GM21723 (cell line): ENCODE measurements around the gene LAMB1.
"Not testable (repeated sequence)": the region's sequence is repeated elsewhere in the genome, so short reads cannot be mapped to it uniquely, and the experiment has no call there.

ENCODE experiments used
- ATAC-seq: cut with Tn5 transposase; IDR thresholded peaks from one replicate; pipeline ENCODE4 v1.9.1; 2021; ENCODE audit warnings: mild to moderate bottlenecking, moderate library complexity; ENCODE audit not compliant: unreplicated experiment

The LAMB1 gene

GRCh38 chr7:107973861-107974260 lies 29.1 kb downstream of the LAMB1 start:
- ATAC-seq: no peak

GRCh38 chr7:107972941-107973376 lies 30.0 kb downstream of the LAMB1 start:
- no peak for ATAC-seq

- no peak for ATAC-seq
These were observed 30.9 kb downstream of the LAMB1 start for GRCh38 chr7:107972075-107972482.

- no peak for ATAC-seq
These were observed 31.3 kb downstream of the LAMB1 start for GRCh38 chr7:107971613-107972012.

GRCh38 chr7:107971100-107971499 lies 31.9 kb downstream of the LAMB1 start:
- no peak for ATAC-seq

DNA sequence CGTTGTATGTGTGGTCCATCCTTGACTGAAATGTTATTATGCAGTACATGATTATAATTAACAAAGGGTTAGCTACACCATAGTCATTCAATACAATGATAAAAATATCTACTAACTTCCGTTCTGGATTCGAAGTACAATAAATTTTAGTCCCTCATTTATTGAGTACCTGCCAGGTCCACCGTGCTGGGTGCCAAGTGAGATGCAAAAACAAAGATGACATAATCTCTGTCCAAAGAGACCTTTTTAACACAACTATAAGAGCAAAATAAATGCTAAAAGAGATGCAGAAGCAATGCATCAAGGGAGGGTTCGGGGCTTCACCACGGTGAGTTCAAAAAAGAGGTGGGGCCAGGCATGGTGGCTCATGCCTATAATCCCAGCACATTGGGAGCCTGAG lies 33.1 kb downstream of the LAMB1 start:
- ATAC-seq: no peak

DNA sequence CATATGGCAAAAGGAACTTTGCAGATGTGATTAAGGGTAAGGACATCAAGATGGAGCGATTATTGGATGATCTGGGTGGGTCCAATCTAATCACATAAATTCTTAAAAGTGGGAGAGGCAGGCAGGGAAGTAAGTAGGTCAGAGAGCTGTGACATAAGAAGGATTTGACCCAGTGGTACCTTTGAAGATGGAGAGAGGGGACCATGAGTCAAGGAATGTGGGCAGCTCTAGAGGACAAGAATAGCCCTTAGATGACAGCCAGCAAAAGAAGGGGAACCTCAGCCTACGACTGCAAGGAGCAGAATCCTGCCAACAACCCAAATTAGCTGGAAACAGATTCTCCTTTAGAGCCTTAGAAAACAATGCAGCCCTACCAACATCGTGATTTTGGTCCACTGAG lies 34.5 kb downstream of the LAMB1 start:
- ATAC-seq: no peak

DNA sequence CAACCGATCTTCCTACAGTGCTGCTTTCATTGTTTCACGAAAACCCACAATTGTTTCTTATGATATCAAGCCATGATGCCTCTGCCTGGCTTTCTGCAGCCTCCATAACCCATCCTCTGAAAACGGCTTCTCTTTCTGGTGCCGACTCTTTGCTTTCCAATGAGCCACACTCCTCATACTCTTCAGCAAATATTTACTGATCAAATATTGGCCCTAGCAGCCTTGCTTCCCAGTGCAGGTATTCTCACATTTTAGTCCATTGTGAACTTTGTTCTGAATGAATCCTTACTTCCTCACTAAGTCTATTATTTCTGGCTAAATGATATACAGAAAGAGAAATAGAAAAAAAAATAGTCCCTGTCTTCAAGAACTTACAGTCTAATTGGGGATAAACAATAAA lies 35.5 kb downstream of the LAMB1 start:
- ATAC-seq: no peak

GRCh38 chr7:107966711-107967110 lies 36.2 kb downstream of the LAMB1 start:
- ATAC-seq: no peak

GRCh38 chr7:107964510-107964909 lies 38.5 kb downstream of the LAMB1 start:
- no peak for ATAC-seq

DNA sequence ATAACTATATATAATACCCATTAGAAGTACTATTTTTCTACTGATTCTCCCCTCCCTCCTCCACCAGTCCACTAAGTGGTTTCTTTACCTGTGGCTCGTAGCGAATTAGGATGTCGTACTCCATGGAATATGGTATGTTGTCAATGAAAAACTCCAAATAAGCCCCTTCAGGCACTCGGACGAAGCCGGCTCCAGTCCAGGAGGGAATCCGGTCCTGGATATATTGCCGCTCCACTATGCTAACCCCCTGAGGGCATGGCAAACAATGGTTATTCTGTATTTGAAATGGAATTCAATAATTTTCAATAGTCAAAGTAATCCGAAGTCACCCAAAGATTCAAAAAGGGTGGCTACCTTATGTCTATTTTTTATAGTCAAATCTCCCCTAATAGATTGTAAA lies 40.1 kb downstream of the LAMB1 start:
- ATAC-seq: no peak

GRCh38 chr7:107961405-107961804 lies 41.6 kb downstream of the LAMB1 start:
- ATAC-seq: no peak

DNA sequence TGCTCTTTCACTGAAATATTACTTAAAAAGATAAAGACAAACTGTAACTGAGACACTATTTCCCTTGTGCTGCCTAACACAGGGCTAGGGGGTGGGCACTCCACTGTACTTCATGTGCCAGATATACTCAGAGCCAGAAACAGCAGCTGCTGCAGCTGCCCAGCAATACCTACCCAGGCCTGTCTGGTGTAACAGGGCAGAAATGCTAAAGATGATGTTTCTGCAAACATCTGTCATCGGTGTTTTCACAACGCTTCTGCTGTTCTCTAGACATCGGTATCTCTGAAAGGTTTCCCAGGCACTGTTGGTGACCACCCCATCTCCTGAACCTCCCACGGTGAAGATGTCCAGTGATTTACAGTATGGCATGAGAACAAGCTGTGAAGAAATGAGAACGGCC lies 42.7 kb downstream of the LAMB1 start:
- no peak for ATAC-seq

GRCh38 chr7:107959527-107959898 lies 43.4 kb downstream of the LAMB1 start:
- no peak for ATAC-seq

- ATAC-seq: no peak
These were observed 44.0 kb downstream of the LAMB1 start for GRCh38 chr7:107958764-107959526.

DNA sequence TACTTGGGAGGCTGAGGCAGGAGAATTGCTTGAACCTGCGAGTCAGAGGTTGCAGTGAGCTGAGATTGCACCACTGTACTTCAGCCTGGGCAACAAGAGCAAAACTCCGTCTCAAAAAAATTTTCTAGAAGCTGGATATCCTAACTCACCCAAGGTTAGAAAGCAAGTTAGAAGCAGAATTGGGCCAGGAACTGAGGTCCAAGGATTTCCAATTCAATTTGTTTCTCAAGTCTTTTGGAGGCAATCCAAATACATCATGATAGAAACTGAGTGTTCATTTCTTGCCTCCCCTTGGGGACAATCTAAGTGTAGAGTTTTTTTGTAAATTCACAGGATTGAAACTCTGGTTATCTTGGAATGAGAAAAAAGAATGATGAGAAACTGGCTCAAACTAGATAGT lies 45.5 kb downstream of the LAMB1 start:
- no peak for ATAC-seq

GRCh38 chr7:107956950-107957349 lies 46.0 kb downstream of the LAMB1 start:
- ATAC-seq: not testable (repeated sequence)

- ATAC-seq: no peak
These were observed 47.6 kb downstream of the LAMB1 start for GRCh38 chr7:107955394-107955793.

DNA sequence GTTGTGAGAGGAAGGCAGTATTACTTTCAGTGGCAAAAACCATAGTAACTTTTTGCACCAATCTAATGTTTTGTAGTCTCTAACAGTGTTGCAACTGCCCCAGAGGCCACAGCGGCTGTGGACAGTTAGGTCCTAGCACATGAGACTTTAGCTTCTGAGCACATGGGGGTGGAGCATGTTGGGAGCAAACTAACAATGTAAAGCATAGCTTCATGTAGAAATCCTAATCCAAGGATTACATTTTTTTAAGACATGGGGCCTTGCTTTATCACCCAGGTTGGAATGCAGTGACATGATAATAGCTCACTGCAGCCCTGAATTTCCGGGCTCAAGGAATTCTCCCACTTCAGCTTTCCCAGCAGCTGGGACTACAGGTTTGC lies 49.0 kb downstream of the LAMB1 start:
- ATAC-seq: no peak

- ATAC-seq: no peak
These were observed 49.6 kb downstream of the LAMB1 start for GRCh38 chr7:107953265-107953923.

- no peak for ATAC-seq
These were observed 51.1 kb downstream of the LAMB1 start for GRCh38 chr7:107951896-107952295.

DNA sequence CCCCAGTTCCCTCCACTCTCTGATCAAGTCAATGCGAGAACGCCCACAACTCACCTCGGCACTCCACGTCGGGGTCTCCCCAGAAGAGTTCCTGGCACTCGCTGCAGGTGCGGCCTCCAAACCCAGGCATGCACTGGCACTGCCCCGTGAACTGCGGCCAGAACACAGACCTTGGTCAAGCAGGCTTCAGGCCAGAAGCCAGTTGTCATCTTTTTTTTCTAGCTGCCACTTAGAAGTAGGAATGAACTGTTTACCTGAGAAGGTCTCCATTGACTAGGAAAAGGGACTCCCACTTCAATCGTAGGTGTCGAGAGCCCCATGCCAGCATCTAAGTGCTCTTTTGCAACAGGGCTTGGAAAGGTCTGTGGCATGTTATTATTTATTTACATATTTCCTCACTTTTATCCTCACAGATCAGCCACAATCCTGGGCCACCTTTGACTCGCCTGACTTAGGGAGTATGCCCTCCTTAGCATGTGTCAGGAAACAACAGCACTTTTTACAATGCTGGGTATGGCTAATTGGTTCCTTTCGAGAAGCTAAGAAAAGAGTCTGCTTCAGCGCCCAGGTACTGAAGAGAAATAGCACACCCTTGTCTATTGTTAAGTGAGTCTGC lies 51.7 kb downstream of the LAMB1 start:
- ATAC-seq: no peak
